ENCODE data around the gene NUDT2.
"Not testable (repeated sequence)": the region's sequence is repeated elsewhere in the genome, so short reads cannot be mapped to it uniquely, and the experiment has no call there.

Gene NUDT2

DNA sequence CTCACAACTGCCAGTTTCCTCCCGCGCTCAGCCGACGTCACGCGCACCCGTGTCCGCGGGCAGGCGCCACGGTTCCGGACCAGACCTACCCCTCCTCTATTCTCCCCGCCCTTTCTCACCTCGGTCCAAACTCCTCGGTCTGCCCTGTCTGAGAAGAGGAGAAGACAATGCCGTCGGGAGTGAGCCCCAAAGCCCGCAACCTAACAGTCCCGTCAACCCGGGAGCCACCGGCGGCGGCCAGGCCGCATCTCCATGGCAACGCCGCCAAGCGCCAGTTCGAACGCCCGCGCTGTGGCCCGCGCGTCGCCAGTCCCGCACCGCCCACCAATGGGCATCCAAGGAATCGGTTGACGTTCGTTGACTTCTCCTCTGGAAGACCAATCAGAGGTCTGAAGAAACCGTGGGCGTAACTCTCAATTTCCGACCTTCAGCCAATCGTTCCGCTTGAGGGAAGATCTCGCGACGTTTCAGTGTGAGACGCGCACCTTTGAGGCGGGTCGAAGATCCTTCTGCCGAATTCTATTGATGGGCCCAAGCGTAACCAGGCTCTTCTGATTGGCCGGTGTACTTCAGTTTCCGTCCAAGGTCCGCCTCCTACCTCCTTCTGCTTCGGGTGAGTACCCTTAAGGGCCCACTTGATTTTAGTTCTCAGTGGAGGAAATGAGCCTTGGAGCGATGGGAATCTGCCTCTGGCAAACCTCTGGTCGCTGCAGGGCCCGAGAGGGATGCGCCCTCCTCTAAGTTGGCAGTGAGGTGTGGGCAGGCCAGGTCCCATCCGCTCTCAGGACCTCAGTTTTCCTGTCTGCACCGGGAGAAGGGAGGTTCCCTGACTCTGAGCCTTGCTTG is at the start of gene NUDT2, which contains the start of gene KIF24:
TSS of gene NUDT2 (plus strand) at position 583 of the 846 bp plus-strand sequence. CDS start 9,471 bp downstream, outside the sequence.
TSS of gene KIF24 (minus strand) at position 282 of the 846 bp plus-strand sequence. CDS start 17,922 bp downstream, outside the sequence.
- peak; percentile 100 for DNase-seq (ENCODE audit: low spot score)

DNA sequence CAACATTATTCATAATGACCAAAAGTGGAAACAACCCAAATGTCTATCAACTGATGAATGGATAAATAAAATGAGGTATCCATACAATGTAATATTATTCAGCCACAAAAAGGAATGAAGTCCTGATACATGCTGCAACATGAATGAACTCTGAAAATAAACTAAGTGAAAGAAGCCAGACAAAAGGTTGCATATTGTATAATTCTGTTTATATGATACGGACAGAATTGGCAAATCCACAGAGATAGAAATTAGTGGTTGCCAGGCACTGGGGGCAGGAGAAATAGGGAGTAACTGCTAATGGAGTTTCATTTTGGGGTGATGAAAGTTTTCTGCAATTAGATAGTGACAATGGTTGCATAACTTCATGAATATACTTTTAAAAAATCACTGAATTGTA is 47.3 kb upstream of the NUDT2 start:
- no peak for DNase-seq (ENCODE audit: low spot score)

DNA sequence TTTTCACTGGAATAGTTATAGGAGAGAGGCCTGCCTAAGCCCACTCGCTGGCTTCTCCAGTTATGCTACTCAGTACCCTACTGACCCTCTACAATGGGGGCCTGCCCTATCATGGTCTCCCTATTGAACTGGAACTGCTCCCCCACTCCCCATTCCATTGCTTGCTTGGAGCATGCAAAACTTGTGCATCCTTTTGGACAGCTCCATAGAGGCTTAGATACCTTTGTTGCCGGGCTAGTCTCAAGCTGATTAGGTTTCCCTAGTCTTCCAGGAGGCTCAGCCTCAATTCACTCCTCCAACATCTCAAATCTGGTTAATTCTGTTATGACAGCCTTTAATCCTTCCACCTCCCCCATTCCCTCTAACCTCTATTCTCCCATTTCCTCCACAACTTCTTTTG is 40.2 kb upstream of the NUDT2 start:
- no peak for DNase-seq (ENCODE audit: low spot score)

DNA sequence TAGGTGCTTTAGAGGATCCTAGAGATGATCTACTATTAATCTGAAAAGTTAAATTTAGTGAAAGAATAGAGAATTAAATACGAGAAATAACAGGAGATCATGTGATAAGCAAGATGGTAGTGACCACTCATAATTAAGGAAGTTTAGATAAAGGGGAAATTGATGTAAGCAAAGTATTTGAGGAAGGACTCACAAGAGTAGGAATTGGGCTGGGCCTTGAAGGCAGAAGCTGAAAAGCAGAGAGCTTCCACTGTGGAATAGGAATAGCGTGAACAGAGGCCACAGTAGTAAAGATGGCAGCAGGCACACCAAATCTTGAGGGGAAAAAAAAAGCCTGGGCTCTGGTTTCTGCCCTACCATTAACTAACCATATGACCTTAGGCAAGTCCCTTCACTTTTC is 38.3 kb upstream of the NUDT2 start:
- no peak for DNase-seq (ENCODE audit: low spot score)

DNA sequence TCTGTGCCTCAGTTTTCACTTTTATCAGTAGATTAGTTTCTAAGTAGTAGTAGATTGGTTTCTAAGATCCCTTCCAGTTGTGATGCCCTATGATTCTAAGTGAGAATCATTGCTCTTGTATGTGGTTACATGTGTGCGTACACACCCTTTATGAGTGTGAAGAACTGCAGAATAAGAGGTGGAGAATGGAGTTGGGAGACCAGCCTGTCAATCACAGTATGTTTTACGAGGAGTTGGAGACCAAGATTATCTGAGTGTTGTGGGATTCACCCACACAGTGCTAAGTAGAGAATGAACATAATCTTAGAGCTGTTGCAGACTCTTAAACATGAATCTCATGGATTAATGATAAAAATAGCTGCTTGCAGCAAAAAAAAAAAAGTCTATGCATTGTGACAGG is 37.9 kb upstream of the NUDT2 start:
- no peak for DNase-seq (ENCODE audit: low spot score)

DNA sequence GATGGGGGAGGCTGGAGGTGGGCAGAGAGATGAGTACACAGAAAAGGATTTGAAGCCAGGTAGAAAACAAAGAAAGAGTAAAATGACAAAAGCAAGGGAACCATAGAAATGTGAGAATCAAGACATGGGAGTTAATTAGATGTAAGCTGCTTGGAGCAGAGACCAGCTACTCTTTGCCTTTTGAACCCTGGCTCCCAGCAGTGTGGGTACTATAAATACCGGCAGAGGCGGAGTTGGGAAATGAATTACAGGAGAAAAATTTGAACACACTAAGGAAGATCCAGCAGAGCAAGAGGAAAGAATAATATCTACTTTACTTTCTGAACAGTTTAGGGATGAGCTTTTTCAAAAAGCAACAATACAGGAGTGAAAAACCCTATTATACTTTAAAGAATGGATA is 36.8 kb upstream of the NUDT2 start:
- DNase-seq (ENCODE audit: low spot score): no peak

DNA sequence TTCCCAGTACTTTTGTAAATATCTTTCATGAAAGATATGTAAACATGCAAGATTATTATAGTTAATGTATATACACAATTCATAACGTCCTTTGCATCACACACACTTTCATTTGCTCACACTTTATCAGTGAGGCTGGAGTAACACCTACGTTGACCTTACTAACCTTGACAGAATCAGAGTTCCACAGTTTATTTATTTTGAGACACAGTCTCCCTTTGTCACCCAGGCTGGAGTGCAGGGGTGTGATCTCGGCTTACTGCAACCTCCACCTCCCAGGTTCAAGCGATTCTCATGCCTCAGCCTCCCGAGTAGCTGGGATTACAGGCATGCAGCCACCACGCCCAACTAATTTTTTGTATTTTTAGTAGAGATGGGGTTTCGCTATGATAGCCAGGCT is 28.3 kb upstream of the NUDT2 start:
- DNase-seq (ENCODE audit: low spot score): not testable (repeated sequence)

DNA sequence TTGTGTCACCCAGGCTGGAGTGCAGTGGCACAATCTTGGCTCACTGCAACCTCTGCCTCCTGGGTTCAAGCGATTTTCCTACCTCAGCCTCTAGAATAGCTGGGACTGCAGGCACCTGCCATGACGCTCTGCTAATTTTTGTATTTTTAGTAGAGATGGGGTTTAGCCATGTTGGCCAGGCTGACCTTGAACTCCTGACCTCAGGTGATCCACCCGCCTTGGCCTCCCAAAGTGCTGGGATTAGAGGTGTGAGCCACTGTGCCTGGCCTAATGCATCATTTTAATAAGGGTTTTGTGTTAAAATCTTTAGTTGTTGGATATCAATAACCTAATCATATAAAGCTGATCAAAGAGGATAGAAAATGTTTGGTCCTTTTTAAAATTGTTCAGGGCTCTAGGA is 21.1 kb upstream of the NUDT2 start:
- DNase-seq (ENCODE audit: low spot score): not testable (repeated sequence)

DNA sequence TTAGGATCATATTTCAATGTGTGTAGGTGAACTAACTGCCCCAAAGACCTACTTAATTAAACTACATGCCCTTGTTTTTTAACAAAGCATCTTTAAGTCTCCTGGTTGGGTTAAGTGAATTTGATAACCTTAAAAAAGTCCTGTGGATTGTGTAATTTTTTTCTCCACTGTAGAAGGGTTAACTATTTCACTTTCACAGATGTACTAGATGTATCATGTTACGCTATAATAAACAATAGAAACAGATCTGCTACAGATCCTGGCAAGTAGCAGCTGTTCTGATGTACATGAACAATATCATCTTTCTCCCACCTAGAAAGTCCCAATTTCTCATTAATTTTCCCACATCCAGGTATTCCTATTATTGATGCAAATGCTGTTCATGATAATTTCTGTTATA is 19.2 kb upstream of the NUDT2 start:
- DNase-seq (ENCODE audit: low spot score): no peak

DNA sequence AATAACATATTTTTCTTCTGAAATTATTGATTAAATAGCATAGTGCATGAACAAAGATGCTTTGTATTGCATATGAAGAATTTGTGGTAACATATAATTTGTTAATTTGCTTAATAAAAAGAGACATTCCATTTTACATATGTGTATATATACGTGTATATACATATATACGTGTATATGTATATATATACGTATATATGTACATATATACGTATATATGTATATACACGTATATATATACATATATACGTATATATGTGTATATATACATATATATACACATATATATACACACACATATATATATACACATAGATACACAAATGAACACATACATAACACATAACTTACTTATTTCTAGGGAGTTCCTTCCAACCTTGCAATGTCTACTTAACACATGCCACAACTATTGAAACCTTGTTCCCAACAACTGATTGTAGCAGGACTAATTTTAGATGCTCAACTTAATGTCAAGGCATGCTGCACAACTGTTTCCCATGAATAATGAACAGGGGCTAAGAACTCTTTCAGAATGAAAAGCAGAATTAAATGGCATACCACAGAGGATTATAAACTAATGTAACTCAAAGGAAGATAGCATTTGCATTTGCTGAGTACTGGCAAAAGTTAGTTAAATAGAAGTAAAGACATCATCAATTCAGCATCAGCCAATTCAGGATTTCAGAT is 17.7 kb upstream of the NUDT2 start:
- DNase-seq (ENCODE audit: low spot score): no peak

DNA sequence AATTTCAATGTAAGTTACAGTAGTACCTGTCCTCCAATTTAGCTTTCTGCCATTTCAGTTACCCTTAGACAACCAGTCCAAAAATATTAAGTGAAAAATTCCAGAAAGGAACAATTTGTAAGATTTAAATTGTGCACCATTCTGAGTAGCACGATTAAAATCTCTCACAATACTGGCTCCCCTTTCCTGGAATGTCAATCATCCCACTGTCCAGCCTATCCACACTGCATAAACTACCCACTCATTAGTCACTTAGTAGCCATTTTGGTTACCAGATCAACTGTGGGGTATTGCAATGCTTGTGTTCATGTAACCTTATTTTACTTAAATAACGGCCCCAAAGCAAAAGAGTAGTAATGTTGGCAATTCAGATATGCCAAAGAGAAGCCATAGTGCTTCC is 11.9 kb upstream of the NUDT2 start:
- no peak for DNase-seq (ENCODE audit: low spot score)

DNA sequence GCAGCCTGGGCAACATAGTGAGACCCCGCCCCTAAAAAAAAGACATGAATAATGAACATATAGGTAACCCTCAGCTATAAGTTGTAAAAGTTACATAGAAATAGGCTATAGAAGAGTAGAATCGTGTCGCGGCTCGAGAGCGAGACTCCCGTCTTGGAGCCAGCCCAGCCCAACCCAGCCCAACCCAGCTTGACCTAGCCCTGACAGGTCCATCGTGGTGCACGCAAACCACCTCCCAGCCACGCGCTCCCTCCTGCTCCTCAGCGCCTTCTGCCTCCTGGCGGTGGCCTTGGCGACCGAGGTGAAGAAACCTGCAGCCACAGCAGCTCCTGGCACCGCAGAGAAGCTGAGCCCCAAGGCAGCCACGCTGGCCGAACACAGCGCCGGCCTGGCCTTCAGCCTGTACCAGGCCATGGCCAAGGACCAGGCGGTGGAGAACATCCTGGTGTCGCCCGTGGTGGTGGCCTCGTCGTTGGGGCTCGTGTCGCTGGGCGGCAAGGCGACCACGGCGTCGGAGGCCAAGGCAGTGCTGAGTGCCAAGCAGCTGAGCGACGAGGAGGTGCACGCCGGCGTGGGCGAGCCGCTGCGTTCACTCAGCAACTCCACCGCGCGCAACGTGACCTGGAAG is 11.1 kb upstream of the NUDT2 start:
- DNase-seq (ENCODE audit: low spot score): no peak

DNA sequence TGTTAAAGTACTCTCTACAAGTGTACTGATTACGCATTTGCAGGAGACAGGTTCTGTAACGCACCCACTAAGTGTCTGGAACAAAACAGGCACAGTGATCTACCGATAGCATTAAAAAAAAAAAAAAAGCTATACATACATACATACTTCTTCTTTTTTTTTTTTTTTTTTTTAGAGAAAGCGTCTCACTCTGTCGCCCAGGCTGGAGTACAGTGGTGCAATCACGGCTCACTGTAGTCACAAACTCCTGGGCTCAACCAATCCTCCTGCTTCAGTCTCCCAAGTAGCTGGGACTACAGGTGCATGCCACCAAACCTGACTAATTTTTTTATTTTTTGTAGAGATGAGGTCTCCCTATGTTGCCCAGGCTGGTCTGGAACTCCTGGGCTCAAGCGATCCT is 7.9 kb upstream of the NUDT2 start:
- DNase-seq (ENCODE audit: low spot score): peak; percentile 48

DNA sequence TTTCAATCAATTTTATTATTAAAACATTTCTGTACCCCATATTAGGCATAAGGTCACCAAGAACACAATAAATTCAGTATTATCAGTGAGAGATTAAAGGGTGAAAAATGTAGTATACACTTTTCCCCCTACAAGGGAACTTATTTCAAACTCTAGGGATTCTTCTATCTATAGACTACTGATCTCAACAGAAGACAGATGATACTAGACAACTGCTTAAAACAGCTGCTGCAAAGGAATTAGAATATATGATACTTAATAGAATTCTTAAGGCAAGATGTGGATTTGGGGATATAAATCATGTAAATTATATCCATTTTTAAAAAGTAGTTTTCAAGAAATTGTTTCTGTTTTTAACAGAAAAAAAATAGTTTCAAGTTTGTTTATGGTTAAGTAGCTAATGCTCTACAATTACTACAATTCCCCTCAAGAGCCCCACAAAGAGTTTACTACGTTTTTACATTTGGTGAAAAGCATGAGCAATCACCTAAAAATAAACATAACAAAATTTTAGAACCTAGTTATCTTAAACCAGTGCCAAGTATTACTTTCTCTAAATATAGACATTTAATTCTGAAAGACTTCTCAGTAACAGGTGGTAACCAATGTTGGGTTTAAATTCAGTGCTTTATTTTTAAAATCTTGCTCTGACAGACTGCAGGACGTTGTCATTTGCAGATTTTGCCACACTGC is 6.3 kb upstream of the NUDT2 start:
- DNase-seq (ENCODE audit: low spot score): no peak

DNA sequence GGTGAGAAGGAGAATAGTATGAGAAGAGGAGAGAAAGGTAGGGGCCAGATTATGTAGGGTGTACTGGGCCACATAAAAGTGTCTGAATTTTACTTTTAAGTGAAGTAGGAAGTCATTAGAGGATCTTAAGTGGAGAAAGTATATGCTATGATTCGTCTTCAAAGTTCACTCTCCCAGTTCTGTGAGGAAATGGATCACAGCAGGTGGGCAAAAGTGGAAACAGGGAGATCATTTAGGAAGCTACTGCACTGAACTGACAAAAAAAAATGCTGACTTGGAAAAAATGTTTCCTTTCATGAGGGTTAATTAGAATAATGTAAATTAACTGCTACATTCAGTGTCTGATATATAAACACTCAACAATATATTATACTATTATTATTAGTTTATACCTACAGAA is 2.7 kb upstream of the NUDT2 start:
- DNase-seq (ENCODE audit: low spot score): no peak

DNA sequence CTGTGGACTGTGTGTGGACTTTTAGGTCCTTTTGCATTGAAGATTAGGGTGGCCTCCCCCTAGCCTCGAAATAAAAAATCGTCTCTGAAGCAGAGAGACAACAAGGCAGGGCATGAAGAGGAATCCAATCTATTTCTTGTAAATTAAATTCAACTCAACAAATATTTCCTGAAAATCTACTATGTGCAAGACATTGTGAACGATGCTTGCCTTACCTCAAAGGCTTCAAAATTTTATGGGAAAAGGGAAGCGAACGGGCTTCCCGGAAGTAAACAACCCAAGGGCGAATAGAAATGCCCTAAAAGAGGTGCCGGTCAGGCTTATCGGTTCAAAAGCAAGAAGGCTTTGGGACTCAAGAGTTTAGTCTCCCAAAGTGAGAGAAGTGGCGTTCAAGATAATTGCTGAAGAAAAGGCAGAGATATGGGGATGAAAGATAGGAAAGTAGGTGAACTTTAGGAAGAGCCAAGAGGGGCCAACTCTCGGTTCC is 826 bp upstream of the NUDT2 start:
- DNase-seq (ENCODE audit: low spot score): no peak

DNA sequence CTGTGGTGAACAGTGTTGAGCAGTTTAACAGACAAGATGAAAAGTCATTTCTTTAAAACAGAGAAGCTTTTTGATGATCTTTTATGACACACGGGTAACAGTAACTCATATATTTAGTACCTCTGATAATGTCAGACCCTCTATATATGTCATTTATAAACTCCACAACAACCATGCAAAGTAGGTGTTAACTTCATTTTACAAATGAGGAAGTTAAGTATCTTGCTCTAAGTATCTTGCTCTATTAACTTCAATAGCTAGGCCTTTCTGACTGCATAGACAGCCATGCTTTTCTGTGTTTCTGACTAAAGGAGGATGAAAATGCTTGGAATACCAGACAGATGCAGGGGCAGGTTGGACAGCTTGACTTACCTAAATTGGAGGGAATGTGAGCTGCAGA is 1.8 kb downstream of the NUDT2 start:
- DNase-seq (ENCODE audit: low spot score): peak; percentile 52

DNA sequence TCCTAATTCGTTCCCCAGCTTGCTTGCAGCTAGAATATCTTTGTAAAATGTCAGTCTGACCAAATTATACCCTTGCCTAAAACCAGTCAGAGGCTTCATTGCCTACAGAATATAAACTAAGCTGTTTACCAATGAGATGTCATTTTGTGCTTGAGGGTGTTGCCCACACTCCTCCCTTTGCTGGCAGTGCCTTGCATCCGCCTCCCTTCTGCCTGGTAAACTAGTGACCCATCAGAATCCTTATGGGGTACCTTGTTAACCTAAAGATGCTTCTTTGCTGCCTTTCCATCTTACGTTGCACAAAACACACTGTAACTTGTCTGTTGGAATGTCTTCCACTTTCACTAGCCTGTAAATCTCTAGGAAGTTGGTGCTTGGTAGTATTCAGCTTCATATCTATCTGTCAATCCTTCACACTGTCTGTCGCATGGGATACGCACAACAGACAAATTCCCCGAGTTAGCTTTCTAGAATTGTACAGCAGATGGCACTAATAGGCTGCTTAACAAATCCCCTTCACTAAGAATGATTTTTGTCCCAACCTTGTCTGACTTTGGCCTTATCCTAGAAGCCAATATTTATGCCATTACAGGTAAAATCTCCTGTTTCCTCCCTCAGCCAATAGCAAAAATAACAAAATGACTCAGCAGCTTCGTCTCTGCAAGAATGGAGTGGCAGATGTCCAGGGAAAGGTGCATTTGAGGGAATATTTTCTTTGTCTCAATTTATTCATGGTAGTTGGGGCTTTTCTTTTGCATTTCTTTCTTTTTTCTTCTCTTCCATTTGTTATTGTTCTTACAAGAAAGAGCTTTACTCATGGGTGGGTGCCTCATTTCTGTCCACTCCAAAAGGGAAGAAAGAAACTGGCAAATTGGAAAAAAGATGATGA is 3.0 kb downstream of the NUDT2 start:
- peak; percentile 72 for DNase-seq (ENCODE audit: low spot score)

DNA sequence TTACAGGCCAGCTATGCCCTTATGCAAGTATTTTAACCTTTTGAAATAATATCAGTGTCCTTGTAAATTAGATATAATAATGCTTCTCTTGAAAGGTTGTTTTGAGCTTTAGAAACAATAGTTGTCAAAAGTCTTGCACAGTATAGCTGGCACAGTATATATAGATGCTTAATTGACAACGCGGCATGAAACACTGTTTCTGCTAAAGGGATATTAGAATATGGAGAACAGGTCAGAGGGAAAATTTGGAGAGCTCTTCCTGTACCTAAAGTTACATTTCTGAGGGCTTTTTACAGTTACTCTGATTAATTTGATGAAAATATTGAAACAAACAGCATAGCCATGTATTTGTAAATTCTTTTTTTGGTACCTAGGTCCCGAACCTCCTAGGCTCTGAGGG is 4.5 kb downstream of the NUDT2 start:
- no peak for DNase-seq (ENCODE audit: low spot score)

DNA sequence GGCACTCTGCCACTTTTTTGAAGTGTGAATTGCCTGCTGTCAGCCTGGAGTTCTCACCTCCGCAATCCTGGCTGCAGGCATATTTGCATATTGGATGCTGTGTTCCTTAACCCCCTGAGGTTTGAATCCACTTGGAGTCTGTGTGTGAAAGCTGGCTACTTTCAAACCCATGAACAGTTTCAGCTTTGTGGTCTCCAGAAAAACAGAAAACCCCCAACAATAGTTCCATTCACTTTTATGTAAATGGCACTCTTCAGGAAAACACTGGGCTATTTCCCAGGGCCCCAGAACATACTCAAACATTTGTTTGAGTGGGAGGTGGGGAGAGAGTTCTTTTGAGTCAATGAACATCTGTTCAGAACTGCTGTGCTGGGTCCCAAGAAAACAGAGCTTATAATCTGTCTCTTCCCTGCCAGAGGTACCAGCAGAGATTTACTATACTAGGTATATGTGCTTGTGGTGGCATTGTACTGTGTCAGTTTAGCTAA is 5.0 kb downstream of the NUDT2 start:
- DNase-seq (ENCODE audit: low spot score): no peak

DNA sequence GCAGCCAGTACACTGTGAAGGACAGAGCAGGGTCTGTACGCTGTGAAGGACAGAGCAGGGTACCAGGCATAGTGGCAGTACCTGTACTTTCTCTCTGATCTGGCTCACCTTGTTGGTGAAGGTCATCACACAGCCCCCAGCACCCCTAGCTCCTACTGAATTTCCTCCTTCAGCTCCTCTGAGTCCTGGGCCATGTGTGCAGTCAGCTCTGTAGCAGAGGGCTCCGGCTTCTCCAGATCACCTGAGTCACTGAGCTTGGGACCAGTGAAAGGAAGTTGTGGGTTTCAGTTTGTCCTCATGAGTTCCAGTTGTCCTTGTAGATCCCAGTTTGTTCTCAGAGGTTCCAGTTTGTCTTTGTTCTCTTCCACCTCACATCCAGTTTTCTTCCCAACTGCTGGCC is 5.5 kb downstream of the NUDT2 start:
- DNase-seq (ENCODE audit: low spot score): no peak
